Body of pancreas (tissue), 4 donors: ENCODE measurements around the gene CD44. TPM values are rescaled to one million over a fixed set of nuclear protein-coding genes. Genes with fewer than 3 reads are reported as not detected.

Experiments used
- ATAC-seq: fragments of 150-250 bp; one replicate; pipeline ENCODE4 v1.9.1; 2016
- DNase-seq, 4 donors: peaks; one replicate each; pipeline ENCODE4 v3.0.0-alpha.2; 2019
- H3K27ac ChIP-seq, 4 donors: fragments of 200-600 bp; sonication (generic); 1 replicate in 3 of 4; 2 replicates in 1 of 4; pipeline versions ENCODE4 v1.5.1 to v1.6.1; 2016 to 2019; ENCODE audit warnings: mild to moderate bottlenecking in 1 of 4, mixed read lengths in 1 of 4, moderate library complexity in 1 of 4
- H3K27me3 ChIP-seq, 2 donors: fragments of 200-600 bp; sonication (generic); one replicate each; pipeline ENCODE4 v1.6.0; 2016; ENCODE audit warnings: mild to moderate bottlenecking in 1 of 2
- H3K36me3 ChIP-seq, 2 donors: fragments of 200-600 bp; sonication (generic); replicated peaks in 1 of 2; 2 replicates each; pipeline ENCODE4 v1.5.1; 2016; ENCODE audit warnings: low read depth in 2 of 2; ENCODE audit not compliant: insufficient read depth in 1 of 2
- H3K4me1 ChIP-seq: fragments of 200-600 bp; sonication (generic); one replicate; pipeline ENCODE4 v1.6.0; 2016
- H3K4me3 ChIP-seq, 2 donors: fragments of 200-600 bp; sonication (generic); 1 replicate in 1 of 2; 2 replicates in 1 of 2; pipeline ENCODE4 v1.5.1; 2016 to 2019
- H3K9me3 ChIP-seq, 3 donors: fragments of 200-600 bp; sonication (generic); 1 replicate in 2 of 3; 2 replicates in 1 of 3; pipeline ENCODE4 v1.5.1; 2016
- CTCF ChIP-seq, 7 experiments: fragments of 450-650 bp in 4 of 7; fragments of 200-600 bp in 3 of 7; sonication (generic) in 3 of 7; IDR thresholded peaks; one replicate each; pipeline ENCODE4 v1.5.1; 2016 to 2019; ENCODE audit warnings: antibody characterized with exemption in 7 of 7
- POLR2A ChIP-seq, 3 donors: fragments of 450-650 bp; IDR thresholded peaks; one replicate each; pipeline ENCODE4 v1.6.1; 2016; ENCODE audit warnings: antibody characterized with exemption in 3 of 3, mild to moderate bottlenecking in 2 of 3
- WGBS, 2 donors: methylation state at CpG; one replicate each; pipeline ENCODE4 v1.1.5; 2017; 5-methylcytosine and 5-hydroxymethylcytosine counted together
- intact Hi-C: fragments of 100-400 bp; cut with DNase I; formaldehyde crosslinking; loops from one replicate; pipeline ENCODE4 v1.15.1; 2023
- total RNA-seq, 2 donors: library from RNA; depleted of rRNA; stranded (reverse); fragments of >200 nt; gene quantifications; one replicate each; pipeline ENCODE4 v1.1.0, GENCODE V29; 2016

CD44 gene
- total RNA-seq, 2 donors from 2014 or later = 266 to 433 TPM

- H3K36me3 ChIP-seq = no peaks in the 10 kb centered on the region
- DNase-seq (peak; percentile 91 to 98 (median 94)), ATAC-seq (peak; percentile 92)
- WGBS, 2 donors = 22% methylated on average over 6 of the region's 6 CpGs
- peaks cover 64% of the 10 kb centered on the region for H3K4me1 ChIP-seq
- no peaks in the 10 kb centered on the region for H3K27me3 ChIP-seq
- intact Hi-C loops = no loop called here
- H3K27ac ChIP-seq = peak overlapping the region; percentile 78 to 97 (median 90)
- peak in 4 of 7 experiments; percentile 14 to 39 (median 32) for TF ChIP-seq CTCF (IDR thresholded peaks at IDR 0.05)
- peak in 1 of 3 donors; percentile 19 for TF ChIP-seq POLR2A (IDR thresholded peaks at IDR 0.05)
- H3K4me3 ChIP-seq = no peak overlapping the region
- H3K9me3 ChIP-seq = no peaks in the 10 kb centered on the region
These were observed 136.2 kb downstream of the CD44 start for GRCh38 chr11:35274909-35275785.

GRCh38 chr11:35275786-35276170, 136.8 kb downstream of the CD44 start:
- Histone ChIP-seq H3K4me3 (no peak overlapping the region), H3K36me3 (no peaks in the 10 kb centered on the region), H3K27me3 (no peaks in the 10 kb centered on the region), H3K4me1 (peaks cover 57% of the 10 kb centered on the region), H3K27ac (peak overlapping the region; percentile 78 to 97 (median 90)), H3K9me3 (no peaks in the 10 kb centered on the region)
- DNase-seq = no peak
- WGBS, 2 donors = 18 to 32% methylated on average over 1 of the region's 1 CpG
- intact Hi-C loops = no loop called here
- TF ChIP-seq CTCF (IDR thresholded peaks at IDR 0.05) (no peak), POLR2A (IDR thresholded peaks at IDR 0.05) (no peak)
- ATAC-seq = peak; percentile 22

GRCh38 chr11:35276396-35277145, 137.6 kb downstream of the CD44 start:
- Histone ChIP-seq H3K4me3 (no peak overlapping the region), H3K4me1 (peaks cover 56% of the 10 kb centered on the region), H3K27ac (peak overlapping the region; percentile 78 to 97 (median 90)), H3K27me3 (no peaks in the 10 kb centered on the region), H3K9me3 (no peaks in the 10 kb centered on the region), H3K36me3 (no peaks in the 10 kb centered on the region)
- WGBS, 2 donors = 66 to 67% methylated on average over 2 of the region's 2 CpGs
- TF ChIP-seq POLR2A (IDR thresholded peaks at IDR 0.05) (peak in 2 of 3 donors; percentile 32 to 37), CTCF (IDR thresholded peaks at IDR 0.05) (no peak)
- ATAC-seq (peak; percentile 68), DNase-seq (peak; percentile 51 to 84 (median 72))
- intact Hi-C loops = no loop called here

GRCh38 chr11:35277827-35278226, 138.9 kb downstream of the CD44 start:
- DNase-seq = no peak
- WGBS, 2 donors = 92 to 98% methylated on average over 2 of the region's 2 CpGs
- no peak overlapping the region for H3K27ac ChIP-seq

GRCh38 chr11:35280727-35281126, 141.8 kb downstream of the CD44 start:
- Histone ChIP-seq H3K9me3 (no peaks in the 10 kb centered on the region), H3K4me1 (peaks cover 31% of the 10 kb centered on the region), H3K27me3 (no peaks in the 10 kb centered on the region), H3K27ac (no peak overlapping the region), H3K36me3 (peaks cover 0 to 2% of the 10 kb centered on the region in 2 donors), H3K4me3 (no peak overlapping the region)
- no peak for ATAC-seq
- DNase-seq = no peak
- 95 to 96% methylated on average over 1 to 7 of the region's 7 CpGs for WGBS, 2 donors
- no peak for TF ChIP-seq POLR2A (IDR thresholded peaks at IDR 0.05)
- no peak for TF ChIP-seq CTCF (IDR thresholded peaks at IDR 0.05)
- intact Hi-C loops = no loop called here

More at GRCh38 chr11:35277827-35278226, 138.9 kb downstream of the CD44 start:
- no peaks in the 10 kb centered on the region for H3K27me3 ChIP-seq
- intact Hi-C loops = no loop called here
- H3K4me3 ChIP-seq = no peak overlapping the region
- peaks cover 60% of the 10 kb centered on the region for H3K4me1 ChIP-seq
- ATAC-seq = no peak
- no peaks in the 10 kb centered on the region for H3K9me3 ChIP-seq
- no peaks in the 10 kb centered on the region for H3K36me3 ChIP-seq
- no peak for TF ChIP-seq POLR2A (IDR thresholded peaks at IDR 0.05)
